Prostate gland (tissue), 2 donors: ENCODE data around the gene SPECC1. TPM values are rescaled to one million over a fixed set of nuclear protein-coding genes. Genes with fewer than 3 reads are reported as not detected.
A peak's percentile ranks its signal among the peaks of the same experiment; 100 is the strongest.

Source experiments
- DNase-seq: peaks from one replicate; pipeline ENCODE4 v3.0.0-alpha.2; 2019; ENCODE audit warnings: low spot score
- H3K27ac ChIP-seq, 2 donors: fragments of 200-600 bp; sonication (generic); 2 replicates each; pipeline ENCODE4 v1.5.1; 2017 to 2019
- H3K27me3 ChIP-seq: fragments of 200-600 bp; sonication (generic); replicated peaks from 2 replicates; pipeline ENCODE4 v1.5.1; 2019; ENCODE audit not compliant: insufficient read depth
- H3K36me3 ChIP-seq, 2 donors: fragments of 200-600 bp; sonication (generic); 1 replicate in 1 of 2; 2 replicates in 1 of 2; pipeline versions ENCODE4 v1.5.1 to v1.8.1; 2017 to 2019
- H3K4me1 ChIP-seq: fragments of 200-600 bp; sonication (generic); replicated peaks from 2 replicates; pipeline ENCODE4 v1.5.1; 2019
- H3K4me3 ChIP-seq, 2 donors: fragments of 200-600 bp; sonication (generic); 2 replicates each; pipeline ENCODE4 v1.5.1; 2017 to 2019
- H3K9me3 ChIP-seq: fragments of 200-600 bp; sonication (generic); 2 replicates; pipeline ENCODE4 v1.5.1; 2017
- CTCF ChIP-seq, 4 experiments: fragments of 200-600 bp in 2 of 4; fragments of 450-650 bp in 2 of 4; sonication (generic) in 2 of 4; IDR thresholded peaks; 1 replicate in 3 of 4; 2 replicates in 1 of 4; pipeline ENCODE4 v1.5.1; 2016 to 2019; ENCODE audit warnings: antibody characterized with exemption in 4 of 4, mild to moderate bottlenecking in 2 of 4, moderate library complexity in 2 of 4
- POLR2A ChIP-seq: fragments of 450-650 bp; IDR thresholded peaks from one replicate; pipeline ENCODE4 v1.6.1; 2016; ENCODE audit warnings: antibody characterized with exemption, mild to moderate bottlenecking
- POLR2AphosphoS5 ChIP-seq: sonication (generic); formaldehyde crosslinking; IDR thresholded peaks from one replicate; pipeline ENCODE4 v1.6.1; 2017; ENCODE audit warnings: antibody characterized with exemption
- WGBS: methylation state at CpG from one replicate; pipeline ENCODE4 v1.1.5; 2018; 5-methylcytosine and 5-hydroxymethylcytosine counted together
- intact Hi-C: fragments of 100-400 bp; cut with DNase I; formaldehyde crosslinking; loops from one replicate; pipeline ENCODE4 v1.14.2; 2022
- total RNA-seq, 2 donors: library from RNA; depleted of rRNA; stranded (reverse); fragments of >200 nt; gene quantifications; one replicate each; pipeline ENCODE4 v1.1.0, GENCODE V29; 2016

The SPECC1 gene
- total RNA-seq, 2 donors from 2014 or later: 29.7 to 85.5 TPM

- DNase-seq: no peak
- TF ChIP-seq POLR2A: no peak
- no peak for TF ChIP-seq CTCF (IDR thresholded peaks at IDR 0.05)
- TF ChIP-seq POLR2AphosphoS5: no peak
- WGBS: 20% methylated on average over 6 of the region's 6 CpGs
- no peaks in the 10 kb centered on the region for H3K36me3 ChIP-seq
- intact Hi-C loops: no loop called here
- H3K9me3 ChIP-seq: no peaks in the 10 kb centered on the region
- no peaks in the 10 kb centered on the region for H3K27me3 ChIP-seq
- no peak overlapping the region for H3K4me3 ChIP-seq
- H3K4me1 ChIP-seq: no peaks in the 10 kb centered on the region
- peak overlapping the region in 1 of 2 donors; percentile 29 for H3K27ac ChIP-seq
These were observed 83.2 kb downstream of the SPECC1 start for GRCh38 chr17:20092261-20092867.

- DNase-seq: no peak
- Histone ChIP-seq H3K4me3 (no peak overlapping the region), H3K27me3 (no peaks in the 10 kb centered on the region), H3K4me1 (no peaks in the 10 kb centered on the region), H3K9me3 (no peaks in the 10 kb centered on the region), H3K36me3 (no peaks in the 10 kb centered on the region), H3K27ac (no peak overlapping the region)
- 68% methylated on average over 2 of the region's 2 CpGs for WGBS
- intact Hi-C loops: no loop called here
- TF ChIP-seq POLR2AphosphoS5 (no peak), POLR2A (no peak), CTCF (IDR thresholded peaks at IDR 0.05) (no peak)
These were observed 83.9 kb downstream of the SPECC1 start for GRCh38 chr17:20092973-20093626.

- H3K36me3 ChIP-seq: no peaks in the 10 kb centered on the region
- 72% methylated on average over 1 of the region's 1 CpG for WGBS
- H3K27me3 ChIP-seq: no peaks in the 10 kb centered on the region
- H3K27ac ChIP-seq: no peak overlapping the region
- DNase-seq: no peak
- no peak overlapping the region for H3K4me3 ChIP-seq
- no peaks in the 10 kb centered on the region for H3K9me3 ChIP-seq
- intact Hi-C loops: no loop called here
- TF ChIP-seq POLR2A (no peak), POLR2AphosphoS5 (no peak), CTCF (IDR thresholded peaks at IDR 0.05) (no peak)
- H3K4me1 ChIP-seq: no peaks in the 10 kb centered on the region
These were observed 85.6 kb downstream of the SPECC1 start for GRCh38 chr17:20094777-20095176.

- no peaks in the 10 kb centered on the region for H3K36me3 ChIP-seq
- 28% methylated on average over 18 of the region's 18 CpGs for WGBS
- H3K27me3 ChIP-seq: no peaks in the 10 kb centered on the region
- no peaks in the 10 kb centered on the region for H3K9me3 ChIP-seq
- no peaks in the 10 kb centered on the region for H3K4me1 ChIP-seq
- no peak overlapping the region for H3K4me3 ChIP-seq
- H3K27ac ChIP-seq: peak overlapping the region in 1 of 2 donors; percentile 21
- DNase-seq: peak; percentile 21
- intact Hi-C loops: no loop called here
- TF ChIP-seq CTCF (IDR thresholded peaks at IDR 0.05) (peak in 1 of 4 experiments; percentile 5), POLR2AphosphoS5 (no peak), POLR2A (no peak)
These were observed 86.3 kb downstream of the SPECC1 start for GRCh38 chr17:20095336-20096080.
